GM19468 (cell line): ENCODE results near the gene COX4I1.

ENCODE experiments used
- ATAC-seq: cut with Tn5 transposase; IDR thresholded peaks from one replicate; pipeline ENCODE4 v1.9.1; 2021; ENCODE audit warnings: mild to moderate bottlenecking, moderate library complexity, moderate number of reproducible peaks; ENCODE audit not compliant: unreplicated experiment; ENCODE audit errors: extremely low read depth

Gene COX4I1

GRCh38 chr16:85838381-85838780 is 38.9 kb downstream of the COX4I1 start:
- no peak for ATAC-seq

DNA sequence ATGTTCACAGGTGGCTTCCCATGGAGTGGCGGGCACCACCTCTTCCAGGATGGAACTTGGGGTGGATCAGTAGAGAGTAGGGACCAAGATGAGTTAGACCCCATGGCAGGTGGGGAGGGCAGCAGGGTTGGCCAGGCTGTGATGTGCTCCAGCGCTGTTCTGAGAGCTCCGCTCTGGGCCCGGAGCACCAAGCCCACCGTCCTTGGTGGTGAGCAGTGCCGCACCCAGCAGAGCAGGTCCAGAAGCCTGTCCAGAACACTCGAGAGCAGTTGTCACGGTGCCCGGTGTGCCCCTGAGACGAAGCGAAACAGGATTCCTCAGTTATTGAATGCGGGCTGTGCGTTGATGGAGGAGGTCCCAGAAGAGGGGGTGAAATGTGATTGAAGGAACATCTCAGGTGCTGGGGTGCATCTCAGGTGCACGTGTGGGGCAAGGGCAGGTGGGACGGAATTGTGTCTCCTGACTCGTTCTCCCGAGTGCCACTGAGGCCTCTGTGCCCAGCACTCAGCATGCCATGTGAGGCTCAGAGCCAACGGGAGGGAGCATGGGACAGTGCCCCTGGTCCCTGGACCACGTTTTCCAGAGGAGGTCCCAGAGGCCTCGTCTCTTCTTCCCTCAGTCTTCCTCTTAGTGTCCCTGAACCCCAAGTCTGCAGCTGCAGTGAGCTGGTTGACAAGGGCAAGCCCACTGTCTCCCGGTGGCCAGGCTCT is 39.5 kb downstream of the COX4I1 start:
- ATAC-seq = no peak

GRCh38 chr16:85839681-85840240 is 40.3 kb downstream of the COX4I1 start:
- no peak for ATAC-seq

DNA sequence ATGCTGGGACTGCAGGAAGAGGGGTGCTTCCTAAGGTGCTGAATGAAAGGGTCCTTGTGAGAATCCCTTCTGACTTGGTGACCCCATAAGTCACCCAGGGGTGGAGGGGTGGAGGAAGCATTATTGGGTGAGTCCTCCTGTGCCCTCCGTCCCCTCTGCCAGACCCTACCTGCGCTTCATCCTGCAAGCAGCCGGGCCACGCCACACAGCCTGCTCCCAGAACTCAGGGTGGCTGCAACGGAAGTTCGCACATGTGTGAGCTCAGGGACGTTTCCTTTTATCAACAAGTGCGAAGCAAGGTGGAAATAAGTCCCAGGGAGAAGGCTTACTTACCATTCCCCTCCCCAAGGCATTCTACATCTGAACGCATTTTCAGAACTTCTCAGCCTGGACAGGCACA is 40.9 kb downstream of the COX4I1 start:
- no peak for ATAC-seq

DNA sequence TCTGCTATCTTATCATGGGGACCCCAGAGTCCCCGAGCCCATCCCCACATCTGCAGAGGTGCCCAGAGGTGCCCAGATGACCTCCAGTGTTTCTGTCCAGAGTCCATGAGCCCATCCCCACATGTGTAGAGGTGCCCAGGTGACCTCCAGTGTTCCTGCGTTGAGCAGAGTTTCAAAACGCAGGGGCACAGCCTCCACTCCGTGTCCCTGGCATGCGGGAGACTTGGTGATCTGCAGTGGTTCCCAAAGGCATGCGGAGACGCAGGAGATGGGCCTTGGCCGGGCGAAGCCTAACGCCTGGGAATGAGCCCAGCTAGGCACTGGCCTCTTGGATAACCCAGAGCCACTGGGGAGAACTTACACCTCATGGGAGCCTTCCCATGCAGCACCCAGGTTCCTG is 41.3 kb downstream of the COX4I1 start:
- no peak for ATAC-seq

DNA sequence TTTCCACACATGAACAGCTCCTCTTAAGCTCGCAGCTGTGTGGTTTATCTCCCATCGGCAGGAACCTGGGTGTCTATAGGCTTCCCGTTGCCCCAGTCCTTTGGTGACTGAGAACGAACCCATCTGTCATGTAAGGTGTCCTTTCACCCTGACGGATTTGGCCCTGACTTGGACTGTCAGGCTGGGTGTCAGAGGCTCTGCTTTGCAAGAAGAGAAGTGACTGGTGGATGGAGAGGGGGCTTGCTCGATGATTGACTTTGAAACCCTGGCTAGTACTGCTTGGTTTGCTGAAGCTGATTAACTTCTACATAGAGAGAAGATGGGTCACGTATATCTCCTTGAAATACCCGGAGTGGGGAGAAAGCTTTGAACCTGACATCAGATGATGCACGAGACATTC is 42.9 kb downstream of the COX4I1 start:
- no peak for ATAC-seq

GRCh38 chr16:85842848-85843247 is 43.4 kb downstream of the COX4I1 start:
- no peak for ATAC-seq

GRCh38 chr16:85843471-85844168 is 44.1 kb downstream of the COX4I1 start:
- ATAC-seq = no peak

GRCh38 chr16:85844169-85844481 is 44.6 kb downstream of the COX4I1 start:
- no peak for ATAC-seq

DNA sequence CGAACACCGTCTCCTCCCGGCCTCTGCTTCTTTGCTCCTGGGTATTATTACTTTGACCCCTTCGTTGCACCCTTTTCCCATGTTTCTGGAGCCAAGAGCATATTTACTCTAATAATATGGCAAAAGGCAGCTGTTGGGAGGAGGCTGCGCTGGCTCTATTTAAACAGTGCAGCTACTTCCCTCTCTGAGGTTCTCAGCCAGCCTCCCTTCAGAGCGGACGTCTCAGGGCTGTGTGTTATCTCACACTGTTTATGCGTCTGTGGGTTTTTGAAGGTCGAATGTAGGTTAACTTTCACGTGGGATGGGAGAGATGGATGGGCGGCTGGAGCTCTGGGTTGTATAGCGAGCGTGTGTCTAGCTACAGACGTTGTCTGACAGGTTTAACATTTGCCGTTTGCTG is 45.3 kb downstream of the COX4I1 start:
- no peak for ATAC-seq

- no peak for ATAC-seq
Observed at GRCh38 chr16:85845266-85845665, 45.8 kb downstream of the COX4I1 start.

DNA sequence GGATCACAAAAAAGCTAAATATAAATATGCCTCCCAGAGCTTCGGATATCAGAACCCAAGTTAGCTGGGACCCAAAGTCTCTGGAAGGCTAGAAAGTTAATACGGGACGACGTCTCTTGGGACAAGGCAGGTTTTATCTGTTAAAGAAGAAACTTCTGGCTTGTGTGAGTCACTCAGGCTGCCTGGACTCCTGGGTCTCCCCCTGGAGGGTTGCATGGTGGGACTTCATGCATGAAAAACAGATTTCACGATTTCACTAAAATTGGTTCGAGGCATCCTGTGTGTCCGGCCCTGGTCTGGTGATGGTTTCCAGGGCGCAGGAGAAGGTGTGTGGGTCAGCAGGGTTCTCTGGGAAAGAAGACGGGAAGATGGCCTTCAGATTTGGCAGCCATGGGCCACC is 47.0 kb downstream of the COX4I1 start:
- ATAC-seq = no peak

DNA sequence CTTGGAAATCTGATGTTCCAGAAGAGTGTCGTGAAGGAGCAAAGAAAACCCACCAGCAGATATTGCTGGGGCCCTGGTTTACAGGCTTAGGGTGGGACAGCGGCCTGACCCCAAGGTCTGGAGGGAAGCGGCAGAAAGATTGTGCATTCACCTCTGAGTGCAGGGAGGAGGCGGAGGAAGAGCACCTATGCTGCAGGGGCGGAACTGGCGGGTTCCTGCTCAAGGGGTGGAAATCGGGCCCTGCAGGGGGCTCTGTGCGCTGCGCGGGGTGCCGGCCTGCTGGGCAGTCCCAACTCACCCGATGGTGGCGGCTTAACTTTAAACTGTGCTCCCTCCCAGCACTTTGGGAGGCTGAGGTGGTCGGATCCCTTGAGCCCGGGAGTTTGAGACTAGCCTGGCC is 47.5 kb downstream of the COX4I1 start:
- ATAC-seq = no peak

- ATAC-seq = no peak
Observed at GRCh38 chr16:85847681-85848601, 48.4 kb downstream of the COX4I1 start.

DNA sequence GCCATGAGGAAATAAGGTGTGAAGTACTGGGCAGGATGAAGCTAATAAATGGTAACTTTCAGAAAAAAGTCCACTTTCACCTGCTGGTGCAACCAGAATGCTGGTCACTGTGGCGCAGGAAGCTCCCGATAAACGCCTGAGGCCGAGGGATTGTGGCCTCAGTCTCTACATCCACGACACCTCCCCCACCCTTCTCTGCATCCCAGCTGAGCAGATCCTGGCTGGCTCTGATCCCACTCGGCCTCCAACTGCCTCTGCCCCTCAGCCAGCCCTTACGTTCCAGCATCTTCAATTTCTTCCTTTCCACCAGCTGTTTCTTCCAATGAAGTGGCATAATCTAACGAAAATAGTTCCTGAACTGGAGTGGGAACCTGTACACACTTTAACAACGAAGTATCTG is 49.5 kb downstream of the COX4I1 start:
- no peak for ATAC-seq

GRCh38 chr16:85849388-85849787 is 49.9 kb downstream of the COX4I1 start:
- no peak for ATAC-seq

DNA sequence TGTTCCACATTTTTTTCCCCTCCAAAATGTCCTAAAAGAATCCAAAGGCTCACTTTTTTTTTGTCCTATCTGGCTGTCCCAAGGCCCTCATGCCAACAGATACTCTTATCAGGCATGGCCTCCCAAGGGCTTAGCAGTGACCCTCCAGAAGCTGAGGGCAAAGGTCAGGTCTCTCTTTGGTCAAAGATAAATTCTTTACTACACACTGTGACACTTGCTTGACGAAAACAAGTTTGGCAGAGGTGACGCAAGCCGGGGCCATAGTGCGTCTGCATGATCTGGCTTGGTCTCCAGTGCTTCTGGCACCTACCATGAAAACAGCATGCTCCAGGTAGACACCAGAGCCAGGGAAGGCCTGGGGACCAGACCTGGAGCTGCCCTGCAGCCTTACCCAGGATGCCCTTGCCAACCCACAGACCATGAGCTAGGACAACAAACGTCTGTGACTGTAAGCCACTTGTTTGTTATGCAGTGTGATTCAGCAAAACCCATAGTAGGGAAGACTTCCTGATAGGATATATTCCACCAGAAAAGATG is 50.9 kb downstream of the COX4I1 start:
- ATAC-seq = no peak

- ATAC-seq = no peak
Observed at GRCh38 chr16:85851034-85851785, 51.7 kb downstream of the COX4I1 start.

DNA sequence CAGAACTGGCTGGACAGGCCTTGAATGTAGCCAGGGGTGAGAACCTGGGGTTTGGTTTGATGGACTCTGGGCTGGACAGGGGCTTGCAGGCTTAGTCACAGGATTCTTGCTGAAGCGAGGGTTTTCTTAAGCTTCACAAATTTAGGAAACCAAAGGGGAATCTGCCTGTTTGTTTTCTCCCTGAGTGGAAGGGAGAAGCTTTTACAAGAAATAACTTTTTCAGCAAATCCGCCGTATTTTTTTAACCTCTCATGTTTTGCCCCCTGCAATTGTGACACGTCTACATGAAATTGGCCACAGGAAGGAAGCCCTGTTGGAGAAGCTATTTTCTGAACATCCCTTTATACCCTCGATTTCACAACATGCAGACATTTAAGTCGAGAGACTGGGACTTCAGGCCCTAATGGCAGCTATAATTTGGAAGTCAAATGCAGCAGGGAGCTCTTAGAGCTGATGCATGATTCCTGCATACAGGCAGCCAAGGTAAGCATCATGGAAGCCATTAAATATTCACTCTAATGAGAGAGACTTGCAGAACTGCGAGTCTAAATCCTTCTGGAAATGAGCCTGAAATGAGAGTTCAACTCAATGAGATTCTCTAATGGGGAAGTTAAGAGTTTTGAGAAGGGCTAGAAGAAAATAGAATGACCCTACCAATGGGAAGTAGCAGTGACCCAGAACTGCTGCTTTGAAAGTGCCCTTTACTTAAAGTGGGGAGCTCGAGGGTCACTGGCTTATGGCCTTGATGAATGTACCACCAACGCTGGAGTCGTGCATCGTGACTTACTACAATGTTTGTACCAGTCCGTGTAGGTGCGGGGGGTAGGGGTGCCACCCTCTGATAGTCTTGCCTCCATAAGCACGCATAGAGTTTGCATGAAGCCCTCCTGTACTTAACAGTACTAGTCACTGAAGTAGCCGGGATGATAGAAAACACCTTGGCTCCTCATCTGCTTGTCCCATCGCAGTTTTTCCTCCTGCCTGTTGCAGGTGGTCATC is 54.4 kb downstream of the COX4I1 start:
- no peak for ATAC-seq
